Vagina (tissue), 2 donors: ENCODE measurements around the gene CEMIP2.

ENCODE experiments used
- POLR2A ChIP-seq, 2 donors: fragments of 450-650 bp; IDR thresholded peaks; one replicate each; pipeline ENCODE4 v1.6.1; 2017; ENCODE audit warnings: antibody characterized with exemption in 2 of 2, mild to moderate bottlenecking in 2 of 2, moderate library complexity in 2 of 2
- TF ChIP-seq, protein P1 (sequence below), 3 experiments: fragments of 450-650 bp in 2 of 3; fragments of 200-600 bp in 1 of 3; sonication (generic) in 1 of 3; IDR thresholded peaks; one replicate each; pipeline ENCODE4 v1.5.1; 2017 to 2019; ENCODE audit warnings: antibody characterized with exemption in 3 of 3, mild to moderate bottlenecking in 2 of 3, moderate library complexity in 2 of 3

DNA sequence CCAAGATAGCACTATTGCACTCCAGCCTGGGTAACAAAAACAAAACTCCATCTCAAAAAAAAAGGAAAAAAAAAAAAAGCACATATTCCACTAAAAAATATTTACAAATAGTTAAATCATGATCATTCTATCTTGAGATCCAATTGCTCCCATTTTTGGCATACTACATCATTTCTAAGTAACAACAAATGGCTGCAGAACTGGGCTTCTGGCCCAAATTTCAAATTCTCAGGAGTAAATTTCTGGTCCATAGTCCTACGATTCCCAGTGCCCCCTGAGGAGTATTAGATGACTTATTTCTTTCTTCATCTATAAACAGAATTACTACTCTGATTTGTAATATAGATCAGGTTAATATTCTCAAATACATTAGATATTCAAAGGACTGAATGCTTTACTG is 62.1 kb downstream of the CEMIP2 start:
- TF ChIP-seq, protein P1, sequence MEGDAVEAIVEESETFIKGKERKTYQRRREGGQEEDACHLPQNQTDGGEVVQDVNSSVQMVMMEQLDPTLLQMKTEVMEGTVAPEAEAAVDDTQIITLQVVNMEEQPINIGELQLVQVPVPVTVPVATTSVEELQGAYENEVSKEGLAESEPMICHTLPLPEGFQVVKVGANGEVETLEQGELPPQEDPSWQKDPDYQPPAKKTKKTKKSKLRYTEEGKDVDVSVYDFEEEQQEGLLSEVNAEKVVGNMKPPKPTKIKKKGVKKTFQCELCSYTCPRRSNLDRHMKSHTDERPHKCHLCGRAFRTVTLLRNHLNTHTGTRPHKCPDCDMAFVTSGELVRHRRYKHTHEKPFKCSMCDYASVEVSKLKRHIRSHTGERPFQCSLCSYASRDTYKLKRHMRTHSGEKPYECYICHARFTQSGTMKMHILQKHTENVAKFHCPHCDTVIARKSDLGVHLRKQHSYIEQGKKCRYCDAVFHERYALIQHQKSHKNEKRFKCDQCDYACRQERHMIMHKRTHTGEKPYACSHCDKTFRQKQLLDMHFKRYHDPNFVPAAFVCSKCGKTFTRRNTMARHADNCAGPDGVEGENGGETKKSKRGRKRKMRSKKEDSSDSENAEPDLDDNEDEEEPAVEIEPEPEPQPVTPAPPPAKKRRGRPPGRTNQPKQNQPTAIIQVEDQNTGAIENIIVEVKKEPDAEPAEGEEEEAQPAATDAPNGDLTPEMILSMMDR (IDR thresholded peaks at IDR 0.05): no peak
- TF ChIP-seq POLR2A (IDR thresholded peaks at IDR 0.05): no peak
